HG03097 (cell line): ENCODE data around the gene SIN3A.
"Not testable (repeated sequence)": the region's sequence is repeated elsewhere in the genome, so short reads cannot be mapped to it uniquely, and the experiment has no call there.

ENCODE experiments used
- ATAC-seq: cut with Tn5 transposase; IDR thresholded peaks from one replicate; pipeline ENCODE4 v1.9.1; 2021; ENCODE audit not compliant: unreplicated experiment, low FRiP score

The SIN3A gene

GRCh38 chr15:75383986-75384385 lies 67.5 kb downstream of the SIN3A start:
- ATAC-seq, result not testable (repeated sequence)

DNA sequence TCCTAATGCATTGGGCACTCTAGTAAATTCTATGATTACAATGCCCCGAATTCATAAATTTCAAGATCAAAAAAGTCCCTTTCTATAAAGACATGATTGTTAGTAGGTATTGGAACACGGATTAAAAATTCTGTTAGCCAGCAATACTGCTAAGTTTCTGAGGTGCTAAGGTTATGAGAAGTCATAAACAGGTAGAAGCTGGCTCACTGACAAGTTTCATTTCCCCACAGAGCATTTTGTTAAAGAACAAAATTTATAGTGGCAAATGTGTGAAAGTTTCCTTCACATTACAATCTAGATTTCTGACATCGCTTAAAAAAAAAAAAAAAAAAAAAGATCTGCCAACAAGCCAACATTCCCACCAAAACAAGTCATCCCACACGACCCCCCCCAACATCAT lies 70.7 kb downstream of the SIN3A start:
- ATAC-seq, result no peak

DNA sequence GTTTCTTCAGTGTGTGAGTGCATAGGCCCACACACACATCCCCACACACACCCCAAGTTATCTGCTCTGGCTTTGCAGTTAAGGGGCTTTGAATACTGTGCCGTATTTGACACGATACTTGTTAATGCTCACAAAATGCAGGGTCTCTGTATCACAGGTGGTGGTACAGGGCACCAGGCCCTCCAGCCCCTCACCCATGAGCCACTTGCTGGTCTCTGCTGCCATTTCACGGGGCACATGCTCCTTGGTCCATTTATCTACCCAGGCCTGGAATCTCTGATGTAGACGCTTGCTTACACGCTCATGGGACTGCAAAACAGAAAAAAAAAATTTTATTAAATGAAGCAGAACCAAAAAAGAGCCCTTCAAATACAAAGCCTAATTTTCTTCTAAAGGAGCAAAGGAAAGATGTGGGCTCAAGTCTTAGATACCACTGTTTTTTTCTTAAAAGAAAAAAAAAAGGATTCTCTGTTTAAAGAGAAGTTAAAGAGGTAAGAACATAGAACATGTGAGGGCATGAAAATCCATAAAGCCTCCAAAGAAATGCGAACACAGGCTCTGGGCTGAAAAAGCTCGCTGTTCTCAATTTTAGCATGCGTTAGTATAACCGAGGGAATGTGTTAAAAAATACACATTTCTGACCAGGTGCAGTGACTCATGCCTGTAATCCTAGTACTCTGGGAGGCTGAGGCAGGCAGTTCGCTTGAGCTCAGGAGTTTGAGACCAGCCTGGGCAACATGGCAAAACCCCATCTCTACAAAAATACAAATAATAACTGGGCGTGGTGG lies 79.4 kb downstream of the SIN3A start:
- ATAC-seq, result no peak

- ATAC-seq, result no peak
These were observed 80.0 kb downstream of the SIN3A start for GRCh38 chr15:75371486-75371885.

GRCh38 chr15:75369897-75370581 lies 81.5 kb downstream of the SIN3A start:
- ATAC-seq, result no peak

DNA sequence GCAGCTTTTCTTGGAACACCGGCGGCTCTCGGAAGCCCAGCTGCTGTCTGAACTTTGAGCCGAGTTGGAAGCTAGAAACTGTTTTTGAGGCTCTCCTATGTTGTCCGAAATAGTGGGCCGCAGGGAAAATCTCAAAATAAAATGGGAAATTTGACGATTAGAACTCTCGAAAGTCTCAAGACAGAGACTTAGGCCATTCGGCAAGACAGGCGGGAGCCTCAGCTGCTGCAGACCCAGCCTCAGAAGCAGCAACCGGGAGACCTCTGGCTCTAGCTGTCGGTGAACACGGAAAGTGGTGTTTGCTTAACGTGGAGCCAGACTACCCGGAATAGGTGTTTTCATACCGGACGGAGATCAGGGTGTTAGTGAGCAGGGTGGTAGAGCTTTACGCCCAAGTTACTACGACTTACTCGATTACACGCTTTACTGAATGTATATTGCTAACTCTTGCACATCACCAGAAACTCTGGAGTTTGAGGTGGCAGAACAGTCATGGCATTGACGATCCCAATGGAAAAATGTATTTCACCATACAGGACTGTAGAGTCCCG lies 82.7 kb downstream of the SIN3A start:
- peak; percentile 1 for ATAC-seq

- ATAC-seq, result peak; percentile 84
These were observed 83.4 kb downstream of the SIN3A start, which contains the start of gene MAN2C1 for GRCh38 chr15:75367913-75368688. Gene MAN2C1 (minus strand): TSS chr15:75368607. CDS start chr15:75368583, 24 bp downstream.

- ATAC-seq, result no peak
These were observed 84.0 kb downstream of the SIN3A start for GRCh38 chr15:75367406-75367912.

GRCh38 chr15:75367006-75367405 lies 84.5 kb downstream of the SIN3A start:
- no peak for ATAC-seq

- no peak for ATAC-seq
These were observed 85.3 kb downstream of the SIN3A start for GRCh38 chr15:75366163-75366562.

DNA sequence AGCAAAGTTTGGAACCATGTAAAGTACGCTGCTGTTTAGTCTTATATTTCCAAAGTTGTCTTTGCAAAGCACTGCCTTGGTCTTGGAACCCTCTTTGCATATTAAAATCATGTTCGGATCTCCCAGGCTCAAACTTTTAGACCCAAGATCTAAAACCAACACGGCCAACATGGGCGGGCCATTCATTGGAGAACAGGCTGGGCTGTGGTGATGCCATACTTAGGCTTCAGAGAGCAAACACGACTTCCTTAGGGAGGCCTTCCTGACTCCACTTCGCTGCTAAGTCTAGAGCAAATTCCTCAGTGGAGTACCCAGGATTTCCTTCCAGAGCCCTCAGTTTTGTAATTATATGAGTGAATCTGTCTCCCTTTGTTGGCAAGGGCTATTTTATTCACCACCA lies 86.6 kb downstream of the SIN3A start:
- no peak for ATAC-seq

GRCh38 chr15:75363786-75364185 lies 87.7 kb downstream of the SIN3A start:
- ATAC-seq, result no peak

DNA sequence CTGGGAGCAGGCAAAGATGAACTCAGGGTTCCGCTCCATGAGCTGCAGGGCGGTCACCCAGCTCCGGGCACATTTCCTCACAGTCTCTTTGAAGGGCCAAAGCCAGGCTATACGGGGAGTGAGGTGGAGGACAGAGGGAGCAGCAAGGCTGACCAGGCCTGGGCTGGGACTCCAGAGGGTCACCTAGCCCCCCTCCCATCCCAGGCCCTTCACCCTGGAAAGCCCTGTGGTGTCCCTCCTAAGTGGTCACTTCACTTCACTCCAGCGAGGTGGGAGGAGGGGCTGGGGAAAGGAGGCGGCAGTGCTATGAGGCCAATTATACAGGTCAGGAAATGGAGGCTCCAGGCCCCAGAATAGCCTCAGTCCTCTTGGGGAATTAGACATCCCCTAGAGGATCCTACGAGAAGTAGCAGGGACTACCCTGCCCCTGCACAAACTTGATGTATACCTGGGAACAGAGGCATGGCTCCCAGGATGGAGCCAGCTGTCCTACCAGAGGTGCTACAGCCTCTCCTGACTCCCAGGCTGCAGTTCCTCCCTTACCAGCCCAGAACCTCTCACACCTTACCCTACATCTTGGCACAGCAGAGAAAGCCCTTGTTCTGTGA lies 88.7 kb downstream of the SIN3A start:
- ATAC-seq, result no peak

DNA sequence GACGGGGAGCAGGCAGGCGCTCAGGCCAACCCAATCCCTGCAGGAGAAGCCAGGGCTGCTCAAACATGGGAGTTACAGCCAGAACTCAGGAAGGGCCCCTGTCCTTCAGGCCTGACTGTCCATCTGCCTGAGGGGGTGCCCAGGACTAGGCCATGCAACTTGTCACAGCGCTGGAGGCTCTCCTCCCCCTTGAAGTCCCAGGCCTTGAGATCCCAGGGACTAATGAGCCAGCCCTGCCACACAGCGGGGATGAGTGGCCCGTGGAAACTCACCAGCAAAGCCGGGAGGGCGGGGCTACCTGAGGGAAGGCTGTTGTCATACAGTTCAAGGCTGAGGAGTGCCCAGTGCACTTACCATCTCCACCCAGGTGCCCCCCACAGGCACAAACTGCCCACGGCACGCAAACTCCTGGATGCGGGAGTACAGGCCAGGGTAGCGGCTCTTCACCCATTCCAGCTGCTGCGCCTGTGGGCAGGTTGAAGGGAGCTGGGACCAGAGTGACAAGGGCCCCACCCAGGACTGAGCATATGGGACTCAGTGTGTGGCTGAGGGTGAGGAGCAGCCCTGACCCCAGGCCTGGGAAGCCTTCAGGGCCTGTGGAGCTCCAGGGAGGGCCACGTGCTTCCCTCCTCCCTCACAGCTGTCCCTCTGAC lies 89.4 kb downstream of the SIN3A start:
- no peak for ATAC-seq

DNA sequence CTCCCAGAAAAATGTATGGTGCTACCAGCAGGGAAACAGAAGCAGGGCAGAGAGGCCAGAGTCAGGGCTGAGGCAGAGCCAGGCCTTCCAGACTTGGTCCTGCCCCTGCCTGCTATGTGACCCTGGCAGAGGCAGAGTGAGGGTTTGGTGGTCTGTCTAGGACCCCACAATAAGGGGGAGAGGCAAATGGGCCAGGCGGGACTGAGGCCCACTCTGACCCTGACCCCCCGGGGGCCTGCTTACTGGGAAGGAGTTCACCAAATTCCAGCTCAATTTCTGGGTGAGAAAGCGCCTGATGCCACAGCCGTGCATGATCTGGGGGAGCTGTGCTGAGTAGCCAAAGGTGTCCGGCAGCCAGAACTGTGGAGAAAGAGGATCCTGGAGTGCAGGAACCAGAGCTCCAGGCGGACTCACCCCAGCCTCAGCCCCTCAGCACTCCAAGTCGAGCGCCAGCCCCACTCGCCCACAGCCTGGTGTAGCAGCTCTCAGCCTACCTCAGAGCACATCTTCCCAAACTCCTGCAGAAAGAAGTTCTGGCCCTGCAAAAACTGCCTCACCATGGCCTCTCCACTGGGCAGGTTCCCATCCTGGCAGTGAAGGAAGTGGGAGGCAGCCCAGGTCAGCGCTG lies 90.0 kb downstream of the SIN3A start:
- no peak for ATAC-seq

GRCh38 chr15:75360856-75361255 lies 90.6 kb downstream of the SIN3A start:
- ATAC-seq, result no peak

DNA sequence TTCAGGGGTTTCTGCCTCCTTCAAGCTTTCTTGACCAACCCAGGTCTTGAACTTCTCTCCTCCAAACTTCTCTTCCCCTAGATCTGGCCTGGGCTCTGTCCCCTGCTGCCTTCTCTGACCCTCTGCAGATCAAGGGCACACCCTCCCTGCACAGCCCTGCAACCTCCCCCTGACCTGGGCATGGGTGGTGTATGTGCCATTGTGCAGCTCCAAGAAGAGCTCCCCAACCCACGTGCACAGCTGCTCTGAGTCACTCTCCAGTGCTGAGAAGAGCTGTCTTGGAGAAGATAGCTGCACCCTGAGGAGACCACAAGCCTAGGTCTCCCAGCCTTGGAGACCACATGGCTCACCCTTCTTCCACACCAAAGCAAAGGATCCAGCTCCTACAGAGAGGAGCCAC lies 91.1 kb downstream of the SIN3A start:
- ATAC-seq, result no peak

GRCh38 chr15:75359537-75360250 lies 91.8 kb downstream of the SIN3A start:
- ATAC-seq, result no peak
